IMR-90 (cell line): ENCODE data around the gene ABHD13. TPM values are rescaled to one million over a fixed set of nuclear protein-coding genes. Genes with fewer than 3 reads are reported as not detected.

Experiments used
- ATAC-seq: fragments of 200-7000 bp; cut with Tn5 transposase; 2 replicates; pipeline ENCODE4 v1.9.1; 2020; ENCODE audit warnings: low read depth, mild to moderate bottlenecking, moderate library complexity
- BruUV-seq: library from RNA; stranded (reverse); fragments of 400-500 nt; replicated peaks from 2 replicates; lab custom pipeline; 2021; lab: Mats Ljungman, UMichigan
- CTCF ChIA-PET: fragments of 300-600 bp; formaldehyde crosslinking; extraction: SDS; loops from one replicate; lab custom pipeline; 2021; ENCODE audit warnings: antibody characterized with exemption; lab: Yijun Ruan, JAX
- POLR2A ChIA-PET: fragments of 300-600 bp; sonication (Branson Sonifier 250); formaldehyde crosslinking; loops from one replicate; lab custom pipeline; 2022; ENCODE audit warnings: antibody characterized with exemption; ENCODE audit not compliant: unreplicated experiment; lab: Charles Lee
- DNase-seq: peaks from one replicate; pipeline ENCODE4 v3.0.0; 2013
- H2AFZ ChIP-seq: replicated peaks from 2 replicates; pipeline ENCODE3; 2013; ENCODE audit warnings: low read length, mild to moderate bottlenecking; ENCODE audit not compliant: poor library complexity
- H2AK5ac ChIP-seq: 2 replicates; pipeline ENCODE4 v1.6.1; 2013; ENCODE audit warnings: low read depth, low read length, inconsistent platforms
- H2AK9ac ChIP-seq: replicated peaks from 2 replicates; pipeline ENCODE3; 2013; ENCODE audit warnings: mild to moderate bottlenecking, low read depth, low read length, moderate library complexity; ENCODE audit not compliant: poor library complexity
- H2BK120ac ChIP-seq: 2 replicates; pipeline ENCODE4 v1.6.1; 2013; ENCODE audit warnings: low read depth, low read length, inconsistent platforms
- H2BK15ac ChIP-seq: 3 replicates; pipeline ENCODE4 v1.6.1; 2013; ENCODE audit warnings: low read depth, low read length, inconsistent platforms
- H2BK20ac ChIP-seq: 2 replicates; pipeline ENCODE4 v1.6.1; 2013; ENCODE audit warnings: low read depth, mild to moderate bottlenecking, inconsistent platforms, low read length, moderate library complexity
- H2BK5ac ChIP-seq: 2 replicates; pipeline ENCODE4 v1.6.1; 2013; ENCODE audit warnings: mild to moderate bottlenecking, low read depth, low read length, inconsistent platforms; ENCODE audit not compliant: poor library complexity, severe bottlenecking
- H3K14ac ChIP-seq: replicated peaks from 2 replicates; pipeline ENCODE4 v1.6.1; 2013; ENCODE audit warnings: low read depth, low read length, inconsistent platforms
- H3K18ac ChIP-seq: 2 replicates; pipeline ENCODE4 v1.6.1; 2013; ENCODE audit warnings: low read depth, low read length, control low read depth
- H3K23ac ChIP-seq: 2 replicates; pipeline ENCODE4 v1.6.1; 2013; ENCODE audit warnings: low read depth, low read length, inconsistent platforms
- H3K27ac ChIP-seq: 2 replicates; pipeline ENCODE4 v1.5.1; 2013; ENCODE audit warnings: mild to moderate bottlenecking, control low read depth, low read length; ENCODE audit not compliant: insufficient read depth
- H3K27me3 ChIP-seq: 2 replicates; pipeline ENCODE4 v1.6.1; 2013; ENCODE audit warnings: low read length; ENCODE audit not compliant: control insufficient read depth, insufficient read depth
- H3K36me3 ChIP-seq: 2 replicates; pipeline ENCODE4 v1.6.1; 2013; ENCODE audit warnings: low read length, mixed read lengths; ENCODE audit not compliant: control insufficient read depth, insufficient read depth
- H3K4ac ChIP-seq: 2 replicates; pipeline ENCODE4 v1.6.1; 2013; ENCODE audit warnings: low read depth, low read length, inconsistent platforms
- H3K4me1 ChIP-seq: 2 replicates; pipeline ENCODE4 v1.6.1; 2013; ENCODE audit warnings: low read length, mixed read lengths; ENCODE audit not compliant: control insufficient read depth, insufficient read depth
- H3K4me2 ChIP-seq: 2 replicates; pipeline ENCODE4 v1.6.1; 2013; ENCODE audit warnings: low read depth, mild to moderate bottlenecking, control low read depth, low read length, moderate library complexity
- H3K4me3 ChIP-seq: 2 replicates; pipeline ENCODE4 v1.5.1; 2013; ENCODE audit warnings: low read depth, mild to moderate bottlenecking, control low read depth, low read length, moderate library complexity; ENCODE audit not compliant: insufficient read depth
- H3K56ac ChIP-seq: 2 replicates; pipeline ENCODE4 v1.6.1; 2013; ENCODE audit warnings: low read length, inconsistent platforms; ENCODE audit not compliant: insufficient read depth; ENCODE audit errors: extremely low read depth
- H3K79me1 ChIP-seq, 2 experiments: 2 replicates each; pipeline ENCODE4 v1.6.1; 2013; ENCODE audit warnings: low read length in 2 of 2, inconsistent platforms in 1 of 2, low read depth in 1 of 2
- H3K9ac ChIP-seq: 2 replicates; pipeline ENCODE4 v1.6.1; 2013; ENCODE audit warnings: low read depth, low read length, control low read depth
- H3K9me1 ChIP-seq: 2 replicates; pipeline ENCODE4 v1.6.1; 2013; ENCODE audit warnings: low read length, inconsistent platforms; ENCODE audit not compliant: insufficient read depth
- H3K9me3 ChIP-seq: 2 replicates; pipeline ENCODE4 v1.6.1; 2013; ENCODE audit warnings: low read length; ENCODE audit not compliant: control insufficient read depth, insufficient read depth
- H4K20me1 ChIP-seq: 2 replicates; pipeline ENCODE4 v1.6.1; 2013; ENCODE audit warnings: low read length, inconsistent platforms; ENCODE audit not compliant: insufficient read depth
- H4K5ac ChIP-seq: 2 replicates; pipeline ENCODE4 v1.6.1; 2013; ENCODE audit warnings: mild to moderate bottlenecking, low read depth, low read length, control low read depth
- H4K8ac ChIP-seq, 2 experiments: 2 replicates each; pipeline ENCODE4 v1.6.1; 2013; ENCODE audit warnings: low read depth in 2 of 2, low read length in 2 of 2, control low read depth in 1 of 2, inconsistent platforms in 1 of 2
- H4K91ac ChIP-seq: 2 replicates; pipeline ENCODE4 v1.6.1; 2013; ENCODE audit warnings: low read depth, low read length, inconsistent platforms; ENCODE audit not compliant: insufficient read depth
- BHLHE40 ChIP-seq: fragments of 150-350 bp; IDR thresholded peaks from 2 replicates; pipeline ENCODE4 v1.6.1; 2016; ENCODE audit warnings: mild to moderate bottlenecking, low read depth, low read length
- CHD1 ChIP-seq: IDR thresholded peaks from 2 replicates; pipeline ENCODE4 v1.6.1; 2012; ENCODE audit warnings: low read depth, low read length, improper control_type of control experiment
- FOS ChIP-seq: fragments of 150-350 bp; IDR thresholded peaks from 2 replicates; pipeline ENCODE4 v1.6.1; 2016; ENCODE audit warnings: low read depth, low read length
- MAFK ChIP-seq: IDR thresholded peaks from 2 replicates; pipeline ENCODE4 v1.6.1; 2012; ENCODE audit warnings: low read depth, low read length, improper control_type of control experiment
- MAZ ChIP-seq: IDR thresholded peaks from 2 replicates; pipeline ENCODE4 v1.6.1; 2012; ENCODE audit warnings: low read depth, mild to moderate bottlenecking, low read length, improper control_type of control experiment, moderate library complexity, borderline replicate concordance
- RAD21 ChIP-seq: IDR thresholded peaks from 2 replicates; pipeline ENCODE4 v1.6.1; 2012; ENCODE audit warnings: low read length, improper control_type of control experiment
- RFX5 ChIP-seq: IDR thresholded peaks from 2 replicates; pipeline ENCODE4 v1.8.0; 2012; ENCODE audit warnings: low read depth, mild to moderate bottlenecking, low read length, moderate library complexity
- SMC3 ChIP-seq: fragments of 150-350 bp; IDR thresholded peaks from 2 replicates; pipeline ENCODE4 v1.6.1; 2016; ENCODE audit warnings: low read depth, mild to moderate bottlenecking, antibody characterized with exemption, low read length, moderate library complexity
- WGBS, 2 experiments: methylation state at CpG; one replicate each; pipeline versions ENCODE4 v1.1.5 to v1.1.7; 2013; ENCODE audit warnings: missing lambda C conversion rate in 2 of 2; ENCODE audit not compliant: insufficient read length in 1 of 2; ENCODE audit errors: extremely low coverage in 2 of 2; 5-methylcytosine and 5-hydroxymethylcytosine counted together
- dilution Hi-C: fragments of 300-500 bp; cut with HindIII; formaldehyde crosslinking; loops from one replicate; pipeline ENCODE4 v1.14.3; 2018; ENCODE audit warnings: low sequenced_read_pairs; ENCODE audit not compliant: unreplicated experiment
- in situ Hi-C: fragments of 300-500 bp; cut with MboI; formaldehyde crosslinking; loops from 3 replicates; pipeline ENCODE4 v1.14.3; 2019; ENCODE audit warnings: low sequenced_read_pairs, inconsistent platforms, mixed read lengths
- intact Hi-C: fragments of 100-400 bp; cut with micrococcal nuclease; formaldehyde crosslinking; loops from 2 replicates; pipeline ENCODE4 v1.10.0; 2022
- polyA plus RNA-seq, 3 experiments: library from polyadenylated mRNA; depleted of rRNA; stranded (reverse); fragments of >200 nt; gene quantifications; 2 replicates each; pipeline ENCODE4 v1.2.3, GENCODE V29; 2012; ENCODE audit warnings: low replicate concordance in 1 of 3
- total RNA-seq: library from RNA; depleted of rRNA; stranded (reverse); fragments of >200 nt; gene quantifications from 2 replicates; pipeline ENCODE4 v1.2.3, GENCODE V29; 2012
- TF ChIP-seq, protein P1 (sequence below): conservative IDR thresholded peaks from 2 replicates; pipeline ENCODE4 v1.5.1; 2012; ENCODE audit warnings: mild to moderate bottlenecking, low read depth, low read length, improper control_type of control experiment
- TF ChIP-seq, protein P2 (sequence below): fragments of 150-350 bp; IDR thresholded peaks from 2 replicates; pipeline ENCODE4 v1.6.1; 2017; ENCODE audit warnings: mild to moderate bottlenecking, antibody characterized with exemption, low read length, low read depth

The ABHD13 gene
- total and polyA plus RNA-seq, 2 of the 4 experiments (the other 2 are of a cell fraction) = 4.0 to 4.1 TPM

DNA sequence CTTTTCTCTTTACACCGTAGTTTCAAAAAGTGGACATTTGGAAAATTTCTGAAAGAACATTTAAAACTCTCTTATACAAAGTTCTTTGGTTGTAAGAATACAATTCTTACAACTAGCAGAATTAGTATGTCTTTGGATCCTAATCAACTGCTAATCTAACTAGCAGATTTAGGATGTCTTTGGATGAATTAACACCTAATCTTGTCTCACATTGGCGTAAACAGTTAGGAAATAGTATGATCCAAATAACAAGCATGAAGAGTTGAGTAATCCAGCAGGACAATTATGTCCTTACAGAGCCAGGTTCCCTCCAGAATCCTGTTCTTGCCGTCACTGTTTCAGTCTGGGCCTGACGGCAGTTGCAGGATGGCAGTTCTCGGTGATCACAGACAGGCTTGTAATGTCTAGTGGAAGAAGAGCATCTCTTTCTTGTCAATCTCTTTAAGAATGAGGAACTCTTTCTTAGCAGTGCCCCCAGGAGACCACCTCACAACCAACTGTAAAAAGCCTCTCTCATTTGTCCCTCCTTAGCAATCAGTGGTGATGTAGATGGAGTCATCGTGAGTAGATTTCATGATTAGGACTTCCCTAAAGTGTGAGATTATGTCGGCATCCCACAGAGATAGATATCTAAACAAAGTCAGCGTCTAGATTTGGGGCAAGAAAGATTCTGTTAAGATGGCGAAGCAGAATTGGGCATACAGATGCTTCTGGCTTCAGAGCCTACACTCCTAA, 45.6 kb downstream of the ABHD13 start:
- H3K18ac ChIP-seq = no peak overlapping the region
- H3K9me3 ChIP-seq = no peaks in the 10 kb centered on the region
- no peak overlapping the region for H3K27ac ChIP-seq
- dilution Hi-C loops (no loop called here), intact Hi-C loops (no loop called here), in situ Hi-C loops (no loop called here)
- no peak overlapping the region for H3K23ac ChIP-seq
- BruUV-seq = no TSS peak
- ATAC-seq = no peak
- no peak overlapping the region for H2BK5ac ChIP-seq
- no peak overlapping the region for H2BK120ac ChIP-seq
- H3K9ac ChIP-seq = no peak overlapping the region
- no peak overlapping the region for H3K4ac ChIP-seq
- ChIA-PET CTCF (no interaction called here), POLR2A (no interaction called here)
- H2BK15ac ChIP-seq = no peak overlapping the region
- H4K5ac ChIP-seq = no peak overlapping the region
- no peak for DNase-seq
- H3K56ac ChIP-seq = no peak overlapping the region
- no peaks in the 10 kb centered on the region for H3K36me3 ChIP-seq
- H3K4me1 ChIP-seq = no peaks in the 10 kb centered on the region
- TF ChIP-seq MAFK = no peak
- TF ChIP-seq, protein P1, sequence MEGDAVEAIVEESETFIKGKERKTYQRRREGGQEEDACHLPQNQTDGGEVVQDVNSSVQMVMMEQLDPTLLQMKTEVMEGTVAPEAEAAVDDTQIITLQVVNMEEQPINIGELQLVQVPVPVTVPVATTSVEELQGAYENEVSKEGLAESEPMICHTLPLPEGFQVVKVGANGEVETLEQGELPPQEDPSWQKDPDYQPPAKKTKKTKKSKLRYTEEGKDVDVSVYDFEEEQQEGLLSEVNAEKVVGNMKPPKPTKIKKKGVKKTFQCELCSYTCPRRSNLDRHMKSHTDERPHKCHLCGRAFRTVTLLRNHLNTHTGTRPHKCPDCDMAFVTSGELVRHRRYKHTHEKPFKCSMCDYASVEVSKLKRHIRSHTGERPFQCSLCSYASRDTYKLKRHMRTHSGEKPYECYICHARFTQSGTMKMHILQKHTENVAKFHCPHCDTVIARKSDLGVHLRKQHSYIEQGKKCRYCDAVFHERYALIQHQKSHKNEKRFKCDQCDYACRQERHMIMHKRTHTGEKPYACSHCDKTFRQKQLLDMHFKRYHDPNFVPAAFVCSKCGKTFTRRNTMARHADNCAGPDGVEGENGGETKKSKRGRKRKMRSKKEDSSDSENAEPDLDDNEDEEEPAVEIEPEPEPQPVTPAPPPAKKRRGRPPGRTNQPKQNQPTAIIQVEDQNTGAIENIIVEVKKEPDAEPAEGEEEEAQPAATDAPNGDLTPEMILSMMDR = no peak
- TF ChIP-seq CHD1 = no peak
- TF ChIP-seq FOS = no peak
- TF ChIP-seq MAZ = no peak
- no peak for TF ChIP-seq RAD21
- no peak for TF ChIP-seq SMC3
- no peak for TF ChIP-seq BHLHE40
- no peak for TF ChIP-seq RFX5
- TF ChIP-seq, protein P2, sequence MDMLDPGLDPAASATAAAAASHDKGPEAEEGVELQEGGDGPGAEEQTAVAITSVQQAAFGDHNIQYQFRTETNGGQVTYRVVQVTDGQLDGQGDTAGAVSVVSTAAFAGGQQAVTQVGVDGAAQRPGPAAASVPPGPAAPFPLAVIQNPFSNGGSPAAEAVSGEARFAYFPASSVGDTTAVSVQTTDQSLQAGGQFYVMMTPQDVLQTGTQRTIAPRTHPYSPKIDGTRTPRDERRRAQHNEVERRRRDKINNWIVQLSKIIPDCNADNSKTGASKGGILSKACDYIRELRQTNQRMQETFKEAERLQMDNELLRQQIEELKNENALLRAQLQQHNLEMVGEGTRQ = no peak
- no CpG with 5 or more reads among the region's 9 CpGs for WGBS, 2 experiments
- no peaks in the 10 kb centered on the region for H3K79me1 ChIP-seq
- no peak overlapping the region for H3K4me3 ChIP-seq
- no peak overlapping the region for H2AK5ac ChIP-seq
- H4K91ac ChIP-seq = no peak overlapping the region
- no peak overlapping the region for H2AK9ac ChIP-seq
- H3K9me1 ChIP-seq = peaks cover 6% of the 10 kb centered on the region
- H3K14ac ChIP-seq = no peak overlapping the region
- H3K27me3 ChIP-seq = no peaks in the 10 kb centered on the region
- H4K20me1 ChIP-seq = no peaks in the 10 kb centered on the region
- no peak overlapping the region for H2BK20ac ChIP-seq
- H3K4me2 ChIP-seq = no peak overlapping the region
- no peak overlapping the region for H4K8ac ChIP-seq
- H2AFZ ChIP-seq = no peak overlapping the region
